Measurements from ENCODE around the gene LDAF1.

- no peak for TF ChIP-seq EZH2 (IDR thresholded peaks at IDR 0.05; ENCODE audit: insufficient read depth, poor library complexity, severe bottlenecking)
- TF ChIP-seq EZH2phosphoT487 (IDR thresholded peaks at IDR 0.05; ENCODE audit: insufficient read depth, low read depth), result no peak
Measured at GRCh38 chr16:21162661-21163151, 4.2 kb downstream of the LDAF1 start.

Measured in GM23248 (cell line).